SK-N-MC (cell line): Measurements from ENCODE around the gene RALGPS1.

Source experiments
- EZH2 ChIP-seq: fragments of 200-600 bp; sonication (generic); IDR thresholded peaks from one replicate; pipeline ENCODE4 v1.6.1; 2017; ENCODE audit warnings: antibody characterized with exemption
- FOXP2 ChIP-seq: optimal IDR thresholded peaks from 2 replicates; pipeline ENCODE3; 2011; ENCODE audit warnings: mild to moderate bottlenecking, moderate library complexity; ENCODE audit not compliant: insufficient read depth; ENCODE audit errors: extremely low read length, control extremely low read depth
- POLR2AphosphoS5 ChIP-seq: IDR thresholded peaks from 2 replicates; pipeline ENCODE4 v1.6.1; 2012; ENCODE audit warnings: mild to moderate bottlenecking, low read depth, low read length, borderline replicate concordance

DNA sequence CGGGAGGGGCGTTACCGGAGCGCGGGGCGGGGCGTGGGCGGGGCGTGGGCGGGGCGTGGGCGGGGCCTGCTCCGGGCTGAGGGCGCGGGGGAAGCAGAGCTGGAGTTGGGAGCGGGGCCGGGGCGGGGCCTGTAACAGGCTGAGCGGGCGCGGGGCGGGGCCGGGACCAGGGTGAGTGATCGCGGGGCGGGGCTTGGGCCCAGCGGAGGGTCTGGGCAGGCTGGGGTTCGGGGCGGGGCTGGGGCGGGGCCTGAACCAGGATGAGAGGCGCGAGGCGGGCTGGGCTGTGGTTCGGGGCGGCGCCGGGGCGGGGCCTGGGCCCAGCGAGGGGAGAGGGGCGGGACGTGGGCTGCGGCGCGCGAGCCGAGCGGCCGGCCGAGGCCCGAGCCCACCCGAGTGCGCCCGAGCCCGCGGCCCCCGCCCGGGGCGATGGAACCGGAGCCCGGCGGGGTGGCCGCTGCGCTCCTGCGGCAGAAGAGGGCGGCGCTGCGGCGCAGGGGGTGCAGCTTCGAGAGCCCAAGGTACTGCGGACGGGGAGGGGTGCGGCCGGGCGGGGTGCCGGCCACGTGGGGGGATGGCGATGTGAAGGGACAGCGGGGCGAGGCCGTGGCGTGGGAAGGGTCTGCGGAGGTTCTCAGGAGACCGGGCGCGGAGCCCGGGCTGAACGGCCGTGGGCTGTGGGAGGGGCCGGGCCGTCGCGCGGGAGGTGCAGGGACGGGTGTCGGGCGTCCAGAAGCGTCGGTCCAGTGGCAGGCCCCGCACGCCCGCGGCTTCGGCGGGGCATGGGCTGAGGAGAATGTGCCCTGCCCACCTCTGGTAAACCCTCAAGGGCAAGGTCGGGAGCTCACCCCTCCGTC, 310.5 kb downstream of the RALGPS1 start:
- TF ChIP-seq POLR2AphosphoS5 (no peak), EZH2 (no peak), FOXP2 (no peak)
